Central memory CD8-positive, alpha-beta T cell (primary cell): ENCODE data around the gene RPS6KB1.
A peak's percentile ranks its signal among the peaks of the same experiment; 100 is the strongest.
"Not testable (repeated sequence)": the region's sequence is repeated elsewhere in the genome, so short reads cannot be mapped to it uniquely, and the experiment has no call there.

Source experiments
- ATAC-seq: fragments of 150-1000 bp; cut with Tn5 transposase; replicated peaks from 2 replicates; pipeline ENCODE4 v1.10.0; 2022; ENCODE audit warnings: mild to moderate bottlenecking, moderate FRiP score, moderate number of reproducible peaks; ENCODE audit not compliant: poor library complexity, severe bottlenecking; ENCODE audit errors: extremely low read depth
- DNase-seq, 2 donors: peaks; one replicate each; pipeline ENCODE4 v3.0.0; 2021; ENCODE audit warnings: low spot score in 2 of 2
- H3K27ac Mint-ChIP-seq: one replicate; pipeline ENCODE4 v1.8.0; 2022; ENCODE audit warnings: low read depth, mild to moderate bottlenecking, moderate library complexity, mixed read lengths
- H3K27me3 Mint-ChIP-seq: one replicate; pipeline ENCODE4 v1.8.0; 2022; ENCODE audit warnings: mixed read lengths
- H3K36me3 Mint-ChIP-seq: one replicate; pipeline ENCODE4 v1.8.0; 2022; ENCODE audit warnings: mild to moderate bottlenecking, moderate library complexity, mixed read lengths; ENCODE audit not compliant: insufficient read depth
- H3K4me1 Mint-ChIP-seq: one replicate; pipeline ENCODE4 v1.8.0; 2022; ENCODE audit warnings: mixed read lengths
- H3K4me3 Mint-ChIP-seq: one replicate; pipeline ENCODE4 v1.8.0; 2022; ENCODE audit warnings: mild to moderate bottlenecking, moderate library complexity, mixed read lengths
- H3K9me3 Mint-ChIP-seq: one replicate; pipeline ENCODE4 v1.8.0; 2022; ENCODE audit warnings: mixed read lengths

Gene RPS6KB1

DNA sequence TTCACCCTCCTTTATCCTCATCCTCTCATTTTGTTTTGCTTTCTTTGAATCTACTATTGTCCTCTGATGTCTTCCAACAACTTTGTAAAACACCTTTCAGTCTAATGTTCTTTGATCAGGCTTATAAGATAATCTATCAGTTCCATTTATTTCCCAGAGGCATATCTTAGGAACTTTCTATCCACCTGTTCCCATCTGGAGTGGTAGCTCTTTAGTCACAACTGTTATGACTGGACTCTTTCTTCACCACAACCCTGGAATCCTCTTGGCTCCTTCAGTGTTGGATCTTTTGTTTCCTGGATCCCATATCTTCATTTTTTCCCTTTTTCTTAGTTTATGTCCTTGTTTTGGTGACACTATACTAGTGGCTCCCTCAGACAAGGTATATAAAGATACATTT lies 23.5 kb downstream of the RPS6KB1 start:
- DNase-seq (no peak), ATAC-seq (no peak)
- Mint-ChIP-seq H3K9me3 (no peaks in the 10 kb centered on the region), H3K27me3 (no peaks in the 10 kb centered on the region), H3K27ac (no peak overlapping the region), H3K36me3 (peaks cover 68% of the 10 kb centered on the region), H3K4me3 (no peak overlapping the region), H3K4me1 (peaks cover 7% of the 10 kb centered on the region)

DNA sequence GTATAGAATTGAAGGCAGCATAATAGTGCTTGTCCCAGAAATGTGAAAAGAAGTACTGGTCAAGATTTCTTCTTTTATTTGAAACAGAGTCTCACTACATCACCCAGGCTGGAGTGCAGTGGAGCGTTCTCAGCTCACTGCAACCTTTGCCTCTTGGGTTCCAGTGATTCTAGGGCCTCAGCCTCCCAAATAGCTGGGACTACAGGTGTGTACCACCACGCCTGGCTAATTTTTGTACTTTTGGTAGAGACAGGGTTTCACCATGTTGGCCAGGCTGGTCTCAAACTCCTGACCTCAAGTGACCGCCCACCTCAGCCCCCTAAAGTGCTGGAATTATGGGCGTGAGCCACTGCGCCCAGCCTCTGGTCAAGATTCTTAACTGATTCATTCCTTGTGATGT lies 27.7 kb downstream of the RPS6KB1 start:
- ATAC-seq, H3K27me3 Mint-ChIP-seq, H3K9me3 Mint-ChIP-seq, H3K27ac Mint-ChIP-seq, H3K4me3 Mint-ChIP-seq, H3K4me1 Mint-ChIP-seq, DNase-seq: not testable (repeated sequence)
- H3K36me3 Mint-ChIP-seq, result peaks cover 65% of the 10 kb centered on the region

- not testable (repeated sequence) for H3K9me3 Mint-ChIP-seq, DNase-seq, H3K27me3 Mint-ChIP-seq, ATAC-seq, H3K27ac Mint-ChIP-seq, H3K4me1 Mint-ChIP-seq, H3K4me3 Mint-ChIP-seq
- peaks cover 79% of the 10 kb centered on the region for H3K36me3 Mint-ChIP-seq
Measured at GRCh38 chr17:59930121-59930520, 37.2 kb downstream of the RPS6KB1 start.

DNA sequence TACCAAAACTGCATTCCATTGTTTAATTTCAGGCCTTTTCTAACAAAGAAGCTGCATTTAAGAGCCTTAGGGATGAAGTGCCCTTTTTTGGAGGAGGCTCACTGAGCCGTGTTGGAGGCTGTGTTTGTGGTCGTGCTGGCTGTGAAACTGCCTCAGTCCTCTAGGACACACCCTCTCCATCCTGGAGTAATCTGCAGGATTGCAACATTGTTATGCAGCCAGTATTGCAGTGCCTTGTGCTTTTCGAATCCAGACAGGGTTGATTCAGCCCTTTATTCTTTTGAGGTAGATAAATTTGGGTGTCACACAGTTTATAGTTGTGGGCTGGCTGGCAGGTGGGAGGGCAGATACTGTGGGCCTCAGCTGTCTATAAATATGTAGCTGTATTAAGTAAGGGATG lies 37.8 kb downstream of the RPS6KB1 start:
- H3K4me1 Mint-ChIP-seq, H3K9me3 Mint-ChIP-seq, DNase-seq, H3K27ac Mint-ChIP-seq, H3K27me3 Mint-ChIP-seq, H3K4me3 Mint-ChIP-seq, ATAC-seq: not testable (repeated sequence)
- H3K36me3 Mint-ChIP-seq, result peaks cover 79% of the 10 kb centered on the region

GRCh38 chr17:59933317-59933716 lies 40.4 kb downstream of the RPS6KB1 start:
- H3K9me3 Mint-ChIP-seq, H3K27me3 Mint-ChIP-seq, H3K27ac Mint-ChIP-seq, H3K4me3 Mint-ChIP-seq, ATAC-seq, H3K4me1 Mint-ChIP-seq, DNase-seq: not testable (repeated sequence)
- peaks cover 87% of the 10 kb centered on the region for H3K36me3 Mint-ChIP-seq

DNA sequence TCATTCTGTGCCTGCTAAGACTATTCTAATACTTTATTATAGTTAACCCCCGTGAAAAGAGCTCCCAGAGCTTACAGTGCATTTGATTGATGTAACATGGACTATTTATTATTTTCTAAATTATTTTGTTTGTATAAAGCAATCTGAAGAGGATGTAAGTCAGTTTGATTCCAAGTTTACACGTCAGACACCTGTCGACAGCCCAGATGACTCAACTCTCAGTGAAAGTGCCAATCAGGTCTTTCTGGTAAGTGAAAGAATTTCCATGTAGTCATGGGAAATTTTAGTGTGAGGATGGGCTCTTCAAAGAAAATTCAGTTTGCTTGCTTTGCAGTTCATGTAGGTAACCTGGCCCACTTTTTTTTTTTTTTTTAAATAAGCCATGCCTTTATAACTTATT lies 47.8 kb downstream of the RPS6KB1 start:
- not testable (repeated sequence) for DNase-seq, H3K4me3 Mint-ChIP-seq, H3K27me3 Mint-ChIP-seq, H3K4me1 Mint-ChIP-seq, H3K27ac Mint-ChIP-seq, H3K9me3 Mint-ChIP-seq, ATAC-seq
- peaks cover 79% of the 10 kb centered on the region for H3K36me3 Mint-ChIP-seq

DNA sequence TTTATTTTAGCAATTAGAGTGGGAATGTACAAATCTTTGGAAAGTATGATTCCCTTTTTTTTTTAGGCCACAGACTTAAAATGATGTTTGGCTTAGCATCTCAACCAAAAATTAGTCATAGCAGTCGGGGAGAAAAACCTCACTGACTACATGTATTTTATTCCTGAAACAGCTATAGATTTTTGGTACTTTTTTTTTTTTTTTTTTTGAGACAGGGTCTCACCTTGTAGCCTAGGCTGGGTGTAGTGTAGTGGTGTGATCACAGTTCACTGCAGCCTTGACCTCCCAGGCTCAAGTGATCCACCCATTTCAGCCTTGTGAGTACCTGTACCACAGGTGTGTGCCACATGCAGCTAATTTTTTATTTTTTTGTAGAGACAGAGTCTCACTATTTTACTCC lies 48.2 kb downstream of the RPS6KB1 start:
- Mint-ChIP-seq H3K27ac (no peak overlapping the region), H3K9me3 (no peaks in the 10 kb centered on the region)

DNA sequence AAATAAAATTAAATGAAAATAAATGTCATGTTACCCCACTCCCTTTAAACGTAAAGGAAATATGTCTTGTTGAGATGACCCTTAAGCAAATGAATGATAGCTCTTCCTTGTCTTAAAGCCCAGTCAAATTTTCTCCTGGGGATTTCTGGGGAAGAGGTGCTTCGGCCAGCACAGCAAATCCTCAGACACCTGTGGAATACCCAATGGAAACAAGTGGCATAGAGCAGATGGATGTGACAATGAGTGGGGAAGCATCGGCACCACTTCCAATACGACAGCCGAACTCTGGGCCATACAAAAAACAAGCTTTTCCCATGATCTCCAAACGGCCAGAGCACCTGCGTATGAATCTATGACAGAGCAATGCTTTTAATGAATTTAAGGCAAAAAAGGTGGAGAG lies 53.5 kb downstream of the RPS6KB1 start:
- H3K36me3 Mint-ChIP-seq, result peaks cover 49% of the 10 kb centered on the region
- H3K27me3 Mint-ChIP-seq, ATAC-seq, H3K4me1 Mint-ChIP-seq, H3K4me3 Mint-ChIP-seq, H3K9me3 Mint-ChIP-seq, DNase-seq, H3K27ac Mint-ChIP-seq: not testable (repeated sequence)

More for the DNA sequence above, 48.2 kb downstream of the RPS6KB1 start:
- DNase-seq (no peak), ATAC-seq (no peak)
- Mint-ChIP-seq H3K4me1 (no peaks in the 10 kb centered on the region), H3K4me3 (no peak overlapping the region), H3K27me3 (no peaks in the 10 kb centered on the region), H3K36me3 (peaks cover 78% of the 10 kb centered on the region)

GRCh38 chr17:59947310-59947709 lies 54.4 kb downstream of the RPS6KB1 start:
- not testable (repeated sequence) for H3K4me3 Mint-ChIP-seq, DNase-seq, ATAC-seq, H3K27me3 Mint-ChIP-seq, H3K4me1 Mint-ChIP-seq, H3K9me3 Mint-ChIP-seq, H3K27ac Mint-ChIP-seq
- peaks cover 46% of the 10 kb centered on the region for H3K36me3 Mint-ChIP-seq

GRCh38 chr17:59950049-59950448 lies 57.1 kb downstream of the RPS6KB1 start:
- DNase-seq (no peak), ATAC-seq (no peak)
- Mint-ChIP-seq H3K27ac (no peak overlapping the region), H3K4me1 (peaks cover 5% of the 10 kb centered on the region), H3K4me3 (no peak overlapping the region), H3K36me3 (peaks cover 30% of the 10 kb centered on the region), H3K27me3 (no peaks in the 10 kb centered on the region), H3K9me3 (no peaks in the 10 kb centered on the region)

- H3K9me3 Mint-ChIP-seq, result no peaks in the 10 kb centered on the region
- no peaks in the 10 kb centered on the region for H3K27me3 Mint-ChIP-seq
- DNase-seq, result no peak
- peaks cover 34% of the 10 kb centered on the region for H3K36me3 Mint-ChIP-seq
- peaks cover 16% of the 10 kb centered on the region for H3K4me1 Mint-ChIP-seq
- no peak overlapping the region for H3K27ac Mint-ChIP-seq
- H3K4me3 Mint-ChIP-seq, result no peak overlapping the region
- ATAC-seq, result no peak
Measured at GRCh38 chr17:59954856-59955255, 61.9 kb downstream of the RPS6KB1 start.

DNA sequence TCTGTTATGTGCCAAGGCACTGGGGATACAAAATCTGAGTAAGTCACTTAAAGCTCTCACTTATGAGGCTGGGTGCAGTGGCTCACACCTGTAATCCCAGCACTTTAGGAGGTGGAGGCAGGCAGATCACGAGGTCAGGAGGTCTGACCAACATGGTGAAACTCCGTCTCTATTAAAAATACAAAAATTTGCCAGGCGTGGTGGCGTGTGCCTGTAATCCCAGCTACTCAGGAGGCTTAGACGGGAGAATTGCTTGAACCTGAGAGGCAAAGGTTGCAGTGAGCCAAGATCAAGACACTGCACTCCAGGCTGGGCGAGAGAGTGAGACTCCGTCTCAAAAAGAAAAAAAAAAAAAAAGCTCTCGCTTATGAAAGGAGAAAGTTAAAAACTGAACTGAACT lies 66.7 kb downstream of the RPS6KB1 start:
- H3K36me3 Mint-ChIP-seq, result peaks cover 42% of the 10 kb centered on the region
- H3K27ac Mint-ChIP-seq, result peak overlapping the region; percentile 32
- H3K27me3 Mint-ChIP-seq, ATAC-seq, H3K4me3 Mint-ChIP-seq, DNase-seq, H3K9me3 Mint-ChIP-seq: not testable (repeated sequence)
- peaks cover 24% of the 10 kb centered on the region for H3K4me1 Mint-ChIP-seq

- DNase-seq, result no peak
- Mint-ChIP-seq H3K4me3 (peak overlapping the region; percentile 95), H3K9me3 (no peaks in the 10 kb centered on the region), H3K4me1 (peaks cover 29% of the 10 kb centered on the region), H3K27me3 (no peaks in the 10 kb centered on the region), H3K36me3 (peaks cover 29% of the 10 kb centered on the region), H3K27ac (no peak overlapping the region)
- ATAC-seq, result no peak
Measured at GRCh38 chr17:59962739-59963318, 69.9 kb downstream of the RPS6KB1 start.
